Measurements from ENCODE around the gene SPATA4.

DNA sequence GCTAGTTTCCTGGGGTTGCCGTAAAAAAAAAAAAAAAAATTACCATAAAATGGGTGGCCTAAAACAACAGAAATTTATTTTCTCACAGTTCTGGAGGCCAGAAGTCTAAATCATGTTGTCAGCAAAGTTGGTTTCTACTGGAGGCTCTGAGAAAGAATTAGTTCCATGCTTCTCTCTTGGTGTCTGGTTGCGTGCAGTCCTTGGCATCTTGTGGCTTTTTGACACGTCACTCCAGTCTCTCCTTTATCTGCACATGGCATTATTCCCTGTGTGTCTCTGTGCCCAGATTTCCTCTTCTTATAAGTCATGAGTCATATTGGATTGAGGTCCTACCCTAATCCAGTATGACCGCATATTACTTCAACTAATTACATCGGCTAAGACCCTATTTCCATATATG is 38.7 kb downstream of the SPATA4 start:
- TF ChIP-seq CTCF (IDR thresholded peaks at IDR 0.05; ENCODE audit: low read length) = no peak
- no peak for TF ChIP-seq EZH2 (IDR thresholded peaks at IDR 0.05; ENCODE audit: borderline replicate concordance, low read length)

Data from OCI-LY1 (cell line).